Ovary (tissue), 3 donors: ENCODE data around the gene ZNF484.

Experiments used
- POLR2A ChIP-seq: fragments of 450-650 bp; IDR thresholded peaks from one replicate; pipeline ENCODE4 v1.6.1; 2017; ENCODE audit warnings: antibody characterized with exemption, mild to moderate bottlenecking, moderate library complexity
- TF ChIP-seq, protein P1 (sequence below), 3 donors: fragments of 450-650 bp in 2 of 3; fragments of 200-600 bp in 1 of 3; IDR thresholded peaks; one replicate each; pipeline versions ENCODE4 v1.5.1 to v1.8.0; 2016 to 2022; ENCODE audit warnings: antibody characterized with exemption in 3 of 3, mild to moderate bottlenecking in 1 of 3
- donor health status: DM: no; HTN: no; CAD: no.

DNA sequence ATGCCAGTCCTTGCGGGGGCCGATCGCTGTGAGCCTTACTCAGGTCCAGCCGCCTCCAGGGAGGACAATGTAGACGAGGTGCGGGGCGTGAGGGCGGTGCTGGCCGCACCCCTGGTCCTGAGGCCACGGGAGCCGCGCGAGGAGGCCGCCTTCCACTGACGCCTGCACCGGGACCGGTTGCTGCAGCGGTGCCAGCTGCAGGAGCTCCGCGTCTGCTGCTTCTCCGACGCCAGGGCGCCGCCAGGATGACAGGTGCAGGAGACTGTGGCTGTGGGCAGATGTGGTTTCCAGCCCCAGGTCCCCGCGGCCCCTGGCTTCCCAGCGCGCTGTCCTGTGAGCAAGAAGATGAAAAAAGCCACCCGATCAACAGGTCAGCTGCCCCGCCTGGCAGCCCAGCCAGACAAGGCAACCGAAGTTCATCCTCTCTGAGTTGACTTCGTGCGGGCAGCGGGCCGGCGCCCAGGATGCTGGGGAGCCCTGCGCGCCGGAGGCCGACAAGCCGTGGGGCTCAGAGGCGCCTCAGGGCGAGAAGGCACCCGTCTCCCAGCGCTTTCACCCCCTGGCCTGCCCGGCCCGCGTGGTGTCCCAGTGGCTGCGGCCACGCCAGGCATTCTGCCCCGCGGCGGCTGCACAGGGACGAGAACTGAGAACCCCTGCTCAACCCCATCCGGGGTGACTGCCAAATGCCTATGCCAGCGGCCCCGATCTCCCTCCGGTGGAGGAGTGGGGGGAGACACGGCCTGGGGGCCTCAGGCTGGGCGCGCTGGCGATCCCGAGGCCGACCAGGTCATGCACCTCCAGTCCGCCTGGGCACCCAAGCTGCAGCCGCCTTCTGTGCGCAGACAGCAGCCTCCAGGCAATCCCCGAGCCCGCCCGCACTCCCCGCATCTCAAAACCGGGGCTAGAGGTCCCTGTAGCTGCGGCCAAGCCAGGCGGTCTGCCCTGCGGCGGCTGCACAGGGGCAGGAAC is 69.8 kb downstream of the ZNF484 start:
- TF ChIP-seq, protein P1, sequence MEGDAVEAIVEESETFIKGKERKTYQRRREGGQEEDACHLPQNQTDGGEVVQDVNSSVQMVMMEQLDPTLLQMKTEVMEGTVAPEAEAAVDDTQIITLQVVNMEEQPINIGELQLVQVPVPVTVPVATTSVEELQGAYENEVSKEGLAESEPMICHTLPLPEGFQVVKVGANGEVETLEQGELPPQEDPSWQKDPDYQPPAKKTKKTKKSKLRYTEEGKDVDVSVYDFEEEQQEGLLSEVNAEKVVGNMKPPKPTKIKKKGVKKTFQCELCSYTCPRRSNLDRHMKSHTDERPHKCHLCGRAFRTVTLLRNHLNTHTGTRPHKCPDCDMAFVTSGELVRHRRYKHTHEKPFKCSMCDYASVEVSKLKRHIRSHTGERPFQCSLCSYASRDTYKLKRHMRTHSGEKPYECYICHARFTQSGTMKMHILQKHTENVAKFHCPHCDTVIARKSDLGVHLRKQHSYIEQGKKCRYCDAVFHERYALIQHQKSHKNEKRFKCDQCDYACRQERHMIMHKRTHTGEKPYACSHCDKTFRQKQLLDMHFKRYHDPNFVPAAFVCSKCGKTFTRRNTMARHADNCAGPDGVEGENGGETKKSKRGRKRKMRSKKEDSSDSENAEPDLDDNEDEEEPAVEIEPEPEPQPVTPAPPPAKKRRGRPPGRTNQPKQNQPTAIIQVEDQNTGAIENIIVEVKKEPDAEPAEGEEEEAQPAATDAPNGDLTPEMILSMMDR (IDR thresholded peaks at IDR 0.05), result no peak
- TF ChIP-seq POLR2A, result no peak
